Measurements from ENCODE around the gene CDS2. TPM values are rescaled to one million over a fixed set of nuclear protein-coding genes. Genes with fewer than 3 reads are reported as not detected.

CDS2 gene
- total and polyA plus RNA-seq, 8 donors, result 2.1 to 88.1 (median 14.7) TPM

GRCh38 chr20:5216663-5217062, 89.9 kb downstream of the CDS2 start:
- H3K9me3 ChIP-seq, result no peaks in the 10 kb centered on the region
- DNase-seq, result no peak
- no peaks in the 10 kb centered on the region for H3K4me1 ChIP-seq
- 79 to 90% (median 81%) methylated on average over 3 of the region's 3 CpGs for WGBS, 5 donors
- no peaks in the 10 kb centered on the region for H3K27me3 ChIP-seq
- TF ChIP-seq POLR2A (IDR thresholded peaks at IDR 0.05) (no peak), EP300 (IDR thresholded peaks at IDR 0.05) (no peak), CTCF (IDR thresholded peaks at IDR 0.05) (no peak), POLR2AphosphoS5 (IDR thresholded peaks at IDR 0.05) (no peak)
- H3K36me3 ChIP-seq, result peaks cover 0 to 14% (median 5%) of the 10 kb centered on the region in 4 donors
- intact Hi-C loops (cut with DNase I; ENCODE audit: low total_unique reads), result no loop called here
- H3K27ac ChIP-seq, result no peak overlapping the region
- H3K4me3 ChIP-seq, result no peak overlapping the region

- intact Hi-C loops (cut with DNase I; ENCODE audit: low total_unique reads), result no loop called here
- H3K27me3 ChIP-seq, result no peaks in the 10 kb centered on the region
- no peaks in the 10 kb centered on the region for H3K4me1 ChIP-seq
- H3K36me3 ChIP-seq, result peaks cover 0 to 5% (median 0%) of the 10 kb centered on the region in 4 donors
- no peak overlapping the region for H3K27ac ChIP-seq
- no peak overlapping the region for H3K4me3 ChIP-seq
- TF ChIP-seq CTCF (IDR thresholded peaks at IDR 0.05) (no peak), POLR2AphosphoS5 (IDR thresholded peaks at IDR 0.05) (no peak), EP300 (IDR thresholded peaks at IDR 0.05) (no peak), POLR2A (IDR thresholded peaks at IDR 0.05) (no peak)
- 90 to 93% (median 91%) methylated on average over 4 of the region's 4 CpGs for WGBS, 5 donors
- H3K9me3 ChIP-seq, result no peaks in the 10 kb centered on the region
- DNase-seq, result no peak
Observed at GRCh38 chr20:5217616-5218015, 90.8 kb downstream of the CDS2 start.

- no peaks in the 10 kb centered on the region for H3K4me1 ChIP-seq
- H3K36me3 ChIP-seq, result no peaks in the 10 kb centered on the region
- intact Hi-C loops (cut with DNase I; ENCODE audit: low total_unique reads), result no loop called here
- DNase-seq, result no peak
- TF ChIP-seq POLR2AphosphoS5 (IDR thresholded peaks at IDR 0.05) (no peak), CTCF (IDR thresholded peaks at IDR 0.05) (no peak), EP300 (IDR thresholded peaks at IDR 0.05) (no peak), POLR2A (IDR thresholded peaks at IDR 0.05) (no peak)
- no peak overlapping the region for H3K4me3 ChIP-seq
- H3K9me3 ChIP-seq, result no peaks in the 10 kb centered on the region
- H3K27ac ChIP-seq, result no peak overlapping the region
- WGBS, 5 donors, result 40 to 62% (median 51%) methylated on average over 7 of the region's 7 CpGs
- H3K27me3 ChIP-seq, result no peaks in the 10 kb centered on the region
Observed at GRCh38 chr20:5220321-5221060, 93.7 kb downstream of the CDS2 start.

GRCh38 chr20:5221061-5221430, 94.2 kb downstream of the CDS2 start:
- DNase-seq, result no peak
- Histone ChIP-seq H3K9me3 (no peaks in the 10 kb centered on the region), H3K36me3 (no peaks in the 10 kb centered on the region), H3K4me1 (no peaks in the 10 kb centered on the region), H3K4me3 (no peak overlapping the region), H3K27ac (no peak overlapping the region), H3K27me3 (no peaks in the 10 kb centered on the region)
- 84 to 93% (median 89%) methylated on average over 4 of the region's 4 CpGs for WGBS, 5 donors
- no peak for TF ChIP-seq EP300 (IDR thresholded peaks at IDR 0.05)
- no peak for TF ChIP-seq POLR2AphosphoS5 (IDR thresholded peaks at IDR 0.05)
- no peak for TF ChIP-seq POLR2A (IDR thresholded peaks at IDR 0.05)
- no peak for TF ChIP-seq CTCF (IDR thresholded peaks at IDR 0.05)
- intact Hi-C loops (cut with DNase I; ENCODE audit: low total_unique reads), result no loop called here

All from stomach (tissue), 9 donors.